ENCODE data around the gene RNF43.

RNF43 gene

DNA sequence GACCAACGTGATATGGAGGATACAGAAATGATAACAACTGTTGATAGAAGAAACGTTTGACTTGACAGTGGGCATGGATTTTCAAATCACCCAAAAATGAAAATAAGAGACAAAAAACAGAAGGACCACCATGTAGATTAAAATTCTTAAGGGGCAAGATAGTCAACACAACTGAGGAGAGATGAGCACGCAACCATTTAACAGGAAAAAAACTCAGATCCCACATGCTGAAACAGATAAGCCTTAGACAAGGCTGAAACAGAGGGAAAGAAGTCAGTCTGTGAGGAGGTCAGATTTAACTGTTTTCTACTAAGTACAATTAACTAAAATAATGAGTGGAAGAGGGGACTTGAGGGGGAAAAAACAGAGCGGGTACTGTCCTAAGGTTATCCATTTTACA is 21.2 kb downstream of the RNF43 start:
- no peaks in the 10 kb centered on the region for H3K27me3 ChIP-seq (ENCODE audit: control insufficient read depth in 1 of 2, insufficient read depth in 2 of 2, low read length in 2 of 2)
- peaks cover 60 to 66% of the 10 kb centered on the region in 2 donors for H3K4me1 ChIP-seq (ENCODE audit: control insufficient read depth in 1 of 2, insufficient read depth in 2 of 2, low read length in 2 of 2)
- H3K27ac ChIP-seq (ENCODE audit: low read depth, low read length): no peak overlapping the region
- no peaks in the 10 kb centered on the region for H3K36me3 ChIP-seq (ENCODE audit: control insufficient read depth in 1 of 2, insufficient read depth in 2 of 2, low read length in 2 of 2)
- H3K4me3 ChIP-seq (ENCODE audit: low read depth in 1 of 2, low read length in 2 of 2): no peak overlapping the region
- H3K9ac ChIP-seq (ENCODE audit: low read depth in 1 of 2, low read length in 2 of 2): no peak overlapping the region
- no peaks in the 10 kb centered on the region for H3K9me3 ChIP-seq (ENCODE audit: control insufficient read depth in 1 of 2, low read length in 2 of 2)

DNA sequence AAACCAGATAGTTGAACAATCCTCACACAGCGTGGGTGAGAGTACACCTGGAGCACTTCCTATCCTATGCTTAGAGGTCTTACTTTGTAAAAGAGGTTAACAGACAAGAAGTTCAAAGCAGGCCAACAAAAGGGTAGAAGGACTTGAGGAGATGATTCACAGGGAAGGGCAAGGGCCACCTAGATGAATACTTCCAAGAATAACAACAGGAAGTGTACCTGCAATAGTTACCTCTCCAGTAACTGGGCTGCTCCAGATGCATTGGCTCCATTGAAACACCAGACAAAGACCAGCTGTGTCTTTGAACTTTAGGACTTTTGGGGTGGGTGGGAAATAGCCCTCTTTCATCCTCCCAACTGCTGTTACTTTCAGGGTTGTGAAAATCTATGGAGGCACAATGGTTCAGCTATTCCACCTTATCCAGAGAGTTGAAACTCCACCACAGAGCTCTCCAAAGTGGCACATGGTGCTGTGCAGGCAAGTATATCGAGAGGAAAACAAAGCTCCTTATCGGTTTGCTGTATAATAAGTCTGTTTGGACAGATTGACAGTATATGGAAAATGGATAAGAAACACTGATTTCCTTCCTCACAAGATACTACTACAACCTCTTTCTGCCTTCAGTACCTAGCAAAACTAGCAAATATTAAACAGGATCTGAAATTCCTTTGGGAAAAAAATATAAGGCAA is 22.7 kb downstream of the RNF43 start:
- peak overlapping the region; percentile 15 for H3K27ac ChIP-seq (ENCODE audit: low read depth, low read length)
- peak overlapping the region; percentile 0 to 19 for H3K4me3 ChIP-seq (ENCODE audit: low read depth in 1 of 2, low read length in 2 of 2)
- H3K27me3 ChIP-seq (ENCODE audit: control insufficient read depth in 1 of 2, insufficient read depth in 2 of 2, low read length in 2 of 2): no peaks in the 10 kb centered on the region
- no peaks in the 10 kb centered on the region for H3K36me3 ChIP-seq (ENCODE audit: control insufficient read depth in 1 of 2, insufficient read depth in 2 of 2, low read length in 2 of 2)
- no peak overlapping the region for H3K9ac ChIP-seq (ENCODE audit: low read depth in 1 of 2, low read length in 2 of 2)
- H3K4me1 ChIP-seq (ENCODE audit: control insufficient read depth in 1 of 2, insufficient read depth in 2 of 2, low read length in 2 of 2): peaks cover 56 to 72% of the 10 kb centered on the region in 2 donors
- H3K9me3 ChIP-seq (ENCODE audit: control insufficient read depth in 1 of 2, low read length in 2 of 2): no peaks in the 10 kb centered on the region

DNA sequence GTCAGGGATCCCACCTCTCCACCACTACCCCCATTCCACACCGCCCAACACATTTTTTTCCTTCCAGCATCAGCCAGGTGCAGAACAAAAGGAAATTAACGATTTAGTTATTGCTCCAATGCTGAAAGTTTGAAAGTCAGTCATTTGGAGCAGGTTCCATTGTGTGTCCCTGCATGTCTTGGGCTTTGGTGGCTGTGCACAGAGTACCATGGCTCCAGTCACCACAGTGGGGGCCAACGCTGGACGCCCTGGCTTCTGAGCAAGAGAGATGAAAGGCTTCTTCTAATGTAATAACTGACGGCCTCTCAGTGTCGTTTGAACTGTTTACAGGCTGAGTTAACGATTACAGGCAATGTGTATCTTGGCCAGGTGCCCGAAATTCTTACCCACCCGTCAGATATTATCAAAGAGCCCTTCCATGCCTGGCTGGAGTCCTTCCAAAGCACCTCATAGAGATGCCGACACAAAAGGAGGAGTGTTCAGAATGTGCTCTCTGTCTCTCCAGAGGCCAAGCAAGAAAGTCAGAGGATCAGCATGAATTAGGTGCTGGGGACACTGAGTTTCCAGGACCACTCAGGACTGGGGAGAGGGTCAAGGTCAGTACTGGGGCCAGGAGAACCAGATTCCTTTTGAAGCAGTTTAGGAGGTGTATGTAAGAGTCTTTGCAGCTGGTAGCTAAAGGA is 25.9 kb downstream of the RNF43 start:
- Histone ChIP-seq H3K4me1 (ENCODE audit: control insufficient read depth in 1 of 2, insufficient read depth in 2 of 2, low read length in 2 of 2) (peaks cover 62 to 73% of the 10 kb centered on the region in 2 donors), H3K27ac (ENCODE audit: low read depth, low read length) (no peak overlapping the region), H3K9me3 (ENCODE audit: control insufficient read depth in 1 of 2, low read length in 2 of 2) (no peaks in the 10 kb centered on the region), H3K9ac (ENCODE audit: low read depth in 1 of 2, low read length in 2 of 2) (peak overlapping the region; percentile 8 to 17), H3K27me3 (ENCODE audit: control insufficient read depth in 1 of 2, insufficient read depth in 2 of 2, low read length in 2 of 2) (no peaks in the 10 kb centered on the region), H3K36me3 (ENCODE audit: control insufficient read depth in 1 of 2, insufficient read depth in 2 of 2, low read length in 2 of 2) (no peaks in the 10 kb centered on the region), H3K4me3 (ENCODE audit: low read depth in 1 of 2, low read length in 2 of 2) (peak overlapping the region; percentile 12 to 31)

DNA sequence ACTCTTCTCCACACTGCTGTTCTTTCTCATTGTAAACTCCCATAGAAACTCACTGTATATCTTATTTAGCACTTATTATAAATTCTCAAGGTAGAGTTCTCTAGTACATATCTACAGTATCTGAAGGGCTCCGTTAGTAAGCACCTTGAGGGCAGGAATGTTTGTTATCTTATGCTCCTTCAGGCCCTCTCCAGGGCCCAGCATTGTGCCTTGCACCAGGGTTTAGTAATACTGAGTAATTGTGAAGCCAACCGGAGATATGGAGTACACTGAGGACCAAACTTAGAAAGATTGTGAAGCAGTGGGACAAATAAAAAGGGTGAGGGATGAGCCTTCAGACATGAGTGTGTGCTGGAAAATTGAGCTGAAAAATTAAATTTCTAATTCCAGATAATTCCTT is 26.4 kb downstream of the RNF43 start:
- H3K36me3 ChIP-seq (ENCODE audit: control insufficient read depth in 1 of 2, insufficient read depth in 2 of 2, low read length in 2 of 2): no peaks in the 10 kb centered on the region
- peaks cover 57 to 68% of the 10 kb centered on the region in 2 donors for H3K4me1 ChIP-seq (ENCODE audit: control insufficient read depth in 1 of 2, insufficient read depth in 2 of 2, low read length in 2 of 2)
- no peaks in the 10 kb centered on the region for H3K9me3 ChIP-seq (ENCODE audit: control insufficient read depth in 1 of 2, low read length in 2 of 2)
- H3K9ac ChIP-seq (ENCODE audit: low read depth in 1 of 2, low read length in 2 of 2): peak overlapping the region in 1 of 2 donors; percentile 17
- no peak overlapping the region for H3K4me3 ChIP-seq (ENCODE audit: low read depth in 1 of 2, low read length in 2 of 2)
- no peak overlapping the region for H3K27ac ChIP-seq (ENCODE audit: low read depth, low read length)
- H3K27me3 ChIP-seq (ENCODE audit: control insufficient read depth in 1 of 2, insufficient read depth in 2 of 2, low read length in 2 of 2): no peaks in the 10 kb centered on the region

DNA sequence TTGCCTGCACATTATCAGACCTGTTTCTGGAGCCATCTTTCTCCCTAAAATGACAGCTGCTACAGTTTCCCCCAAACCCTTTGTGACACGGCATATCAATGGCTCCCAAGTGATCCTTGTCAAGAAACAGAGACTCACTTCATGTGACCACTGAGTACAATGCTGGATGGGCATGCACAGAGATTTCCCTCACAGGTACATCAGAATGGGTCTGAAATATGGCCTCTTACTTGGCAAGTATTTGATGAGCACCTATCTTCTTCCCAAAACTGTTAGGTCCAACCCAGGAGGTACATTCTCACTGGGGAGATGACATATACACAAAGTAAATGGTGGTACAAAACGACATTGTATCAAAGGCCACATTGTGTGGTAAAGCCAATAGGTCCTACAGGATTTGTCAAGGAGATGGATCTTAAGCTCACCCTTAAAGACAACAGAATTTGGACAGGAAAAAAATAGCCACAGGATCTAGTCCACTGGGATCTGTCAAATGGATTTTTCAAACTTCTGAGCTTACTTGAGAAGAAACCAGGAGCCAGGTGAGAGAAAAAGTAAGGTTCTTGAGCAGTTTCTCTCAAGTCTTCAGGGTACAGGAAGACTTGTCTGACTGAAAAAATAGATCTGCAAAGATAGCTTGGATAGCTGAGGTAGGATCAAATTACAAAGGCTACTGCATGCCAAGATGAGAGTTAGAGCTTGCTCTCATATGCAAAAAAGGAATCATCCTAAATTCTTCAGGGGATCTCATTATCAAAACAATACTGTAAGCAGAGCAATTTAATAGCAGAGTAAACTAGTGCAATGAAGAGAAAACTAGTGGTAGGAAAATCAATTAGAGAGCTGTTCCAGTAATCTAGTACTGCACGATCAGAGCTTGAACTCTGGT is 28.8 kb downstream of the RNF43 start:
- Histone ChIP-seq H3K4me3 (ENCODE audit: low read depth in 1 of 2, low read length in 2 of 2) (no peak overlapping the region), H3K9me3 (ENCODE audit: control insufficient read depth in 1 of 2, low read length in 2 of 2) (no peaks in the 10 kb centered on the region), H3K27me3 (ENCODE audit: control insufficient read depth in 1 of 2, insufficient read depth in 2 of 2, low read length in 2 of 2) (no peaks in the 10 kb centered on the region), H3K4me1 (ENCODE audit: control insufficient read depth in 1 of 2, insufficient read depth in 2 of 2, low read length in 2 of 2) (peaks cover 57 to 71% of the 10 kb centered on the region in 2 donors), H3K9ac (ENCODE audit: low read depth in 1 of 2, low read length in 2 of 2) (no peak overlapping the region), H3K27ac (ENCODE audit: low read depth, low read length) (no peak overlapping the region), H3K36me3 (ENCODE audit: control insufficient read depth in 1 of 2, insufficient read depth in 2 of 2, low read length in 2 of 2) (no peaks in the 10 kb centered on the region)

DNA sequence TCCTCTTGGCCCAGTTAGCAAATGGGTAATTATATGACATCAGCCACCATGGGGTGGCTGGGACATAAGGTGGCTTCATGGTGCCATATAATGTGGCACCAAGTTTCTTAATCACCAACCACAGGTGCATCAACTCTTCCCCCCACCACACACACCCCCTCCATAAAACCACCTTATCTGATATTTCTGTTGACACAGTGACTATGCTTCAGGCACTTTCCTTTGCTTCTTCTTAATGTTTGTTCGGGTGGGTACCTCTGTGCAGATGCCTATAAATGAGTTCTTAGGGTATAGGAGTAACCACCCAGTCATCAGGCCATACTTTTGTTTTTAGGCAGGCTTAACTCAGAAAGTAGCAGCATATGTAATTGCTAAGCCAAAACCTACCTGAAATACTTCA is 29.5 kb downstream of the RNF43 start:
- H3K27ac ChIP-seq (ENCODE audit: low read depth, low read length): no peak overlapping the region
- no peaks in the 10 kb centered on the region for H3K9me3 ChIP-seq (ENCODE audit: control insufficient read depth in 1 of 2, low read length in 2 of 2)
- H3K4me1 ChIP-seq (ENCODE audit: control insufficient read depth in 1 of 2, insufficient read depth in 2 of 2, low read length in 2 of 2): peaks cover 63 to 76% of the 10 kb centered on the region in 2 donors
- H3K36me3 ChIP-seq (ENCODE audit: control insufficient read depth in 1 of 2, insufficient read depth in 2 of 2, low read length in 2 of 2): no peaks in the 10 kb centered on the region
- no peak overlapping the region for H3K4me3 ChIP-seq (ENCODE audit: low read depth in 1 of 2, low read length in 2 of 2)
- no peak overlapping the region for H3K9ac ChIP-seq (ENCODE audit: low read depth in 1 of 2, low read length in 2 of 2)
- no peaks in the 10 kb centered on the region for H3K27me3 ChIP-seq (ENCODE audit: control insufficient read depth in 1 of 2, insufficient read depth in 2 of 2, low read length in 2 of 2)

DNA sequence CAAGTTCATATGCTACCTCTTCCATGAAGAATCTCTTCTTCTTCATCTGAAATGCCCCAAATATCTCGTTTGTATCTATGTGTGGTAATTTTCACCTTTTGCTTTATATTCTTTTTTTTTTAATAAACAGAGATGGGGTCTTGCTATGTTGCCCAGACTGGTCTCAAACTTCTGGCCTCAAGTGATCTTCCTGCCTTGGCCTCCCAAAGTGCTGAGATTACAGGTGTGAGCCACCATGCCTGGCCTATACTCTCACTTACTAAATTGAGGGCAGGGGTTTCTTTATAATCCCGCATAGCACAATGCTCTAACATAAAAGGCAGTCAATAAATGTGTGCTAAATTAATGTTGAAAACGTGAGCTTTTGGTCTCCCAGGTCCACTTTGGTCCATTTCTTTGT is 30.6 kb downstream of the RNF43 start:
- Histone ChIP-seq H3K27ac (ENCODE audit: low read depth, low read length) (no peak overlapping the region), H3K27me3 (ENCODE audit: control insufficient read depth in 1 of 2, insufficient read depth in 2 of 2, low read length in 2 of 2) (no peaks in the 10 kb centered on the region), H3K4me3 (ENCODE audit: low read depth in 1 of 2, low read length in 2 of 2) (no peak overlapping the region), H3K36me3 (ENCODE audit: control insufficient read depth in 1 of 2, insufficient read depth in 2 of 2, low read length in 2 of 2) (no peaks in the 10 kb centered on the region), H3K9ac (ENCODE audit: low read depth in 1 of 2, low read length in 2 of 2) (no peak overlapping the region), H3K4me1 (ENCODE audit: control insufficient read depth in 1 of 2, insufficient read depth in 2 of 2, low read length in 2 of 2) (peaks cover 72 to 77% of the 10 kb centered on the region in 2 donors), H3K9me3 (ENCODE audit: control insufficient read depth in 1 of 2, low read length in 2 of 2) (no peaks in the 10 kb centered on the region)

DNA sequence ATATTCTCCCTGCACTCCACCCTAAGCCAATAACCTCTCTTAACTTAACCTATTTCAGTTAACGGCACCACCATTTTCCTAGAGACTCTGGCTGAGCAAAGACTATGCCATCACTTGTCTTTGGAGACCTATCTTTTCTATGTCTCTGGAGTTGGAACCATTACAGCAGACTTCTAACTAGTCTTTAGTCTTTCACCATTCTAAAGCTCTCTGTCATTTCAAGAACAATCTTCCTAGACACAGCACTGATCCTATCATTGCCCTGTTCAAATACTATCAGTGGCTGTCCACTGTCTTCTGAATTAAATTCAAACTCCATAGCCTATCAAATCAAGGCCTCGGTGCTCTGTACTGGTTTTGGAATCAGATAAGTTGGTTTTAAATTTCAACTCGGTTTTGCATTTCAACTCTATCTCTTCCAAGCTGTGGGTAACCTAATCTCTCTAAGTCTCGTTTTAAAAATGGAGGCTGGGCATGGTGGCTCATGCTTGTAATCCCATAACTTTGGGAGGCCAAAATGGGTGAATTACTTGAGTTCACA is 31.9 kb downstream of the RNF43 start:
- no peak overlapping the region for H3K4me3 ChIP-seq (ENCODE audit: low read depth in 1 of 2, low read length in 2 of 2)
- no peaks in the 10 kb centered on the region for H3K27me3 ChIP-seq (ENCODE audit: control insufficient read depth in 1 of 2, insufficient read depth in 2 of 2, low read length in 2 of 2)
- H3K27ac ChIP-seq (ENCODE audit: low read depth, low read length): no peak overlapping the region
- peaks cover 75 to 78% of the 10 kb centered on the region in 2 donors for H3K4me1 ChIP-seq (ENCODE audit: control insufficient read depth in 1 of 2, insufficient read depth in 2 of 2, low read length in 2 of 2)
- H3K9ac ChIP-seq (ENCODE audit: low read depth in 1 of 2, low read length in 2 of 2): no peak overlapping the region
- H3K36me3 ChIP-seq (ENCODE audit: control insufficient read depth in 1 of 2, insufficient read depth in 2 of 2, low read length in 2 of 2): no peaks in the 10 kb centered on the region
- no peaks in the 10 kb centered on the region for H3K9me3 ChIP-seq (ENCODE audit: control insufficient read depth in 1 of 2, low read length in 2 of 2)

DNA sequence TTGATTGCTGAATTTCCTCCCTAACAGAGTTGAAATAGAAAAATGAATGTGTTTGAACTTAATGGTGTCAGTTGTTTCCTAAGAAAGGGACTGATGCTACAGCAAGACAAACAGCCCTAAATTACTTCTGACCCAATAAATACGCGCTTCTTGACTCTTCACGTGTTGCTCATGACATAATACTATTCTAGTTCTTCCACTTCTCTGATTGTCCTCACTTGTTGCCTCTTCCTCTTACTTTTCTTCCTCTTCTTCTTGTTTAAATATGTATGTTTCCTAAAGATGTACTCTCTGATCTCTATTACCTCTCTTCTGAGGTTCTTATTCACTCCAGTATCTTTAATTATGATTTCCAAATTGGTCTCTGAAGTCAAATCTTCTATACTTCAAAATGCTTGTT is 32.4 kb downstream of the RNF43 start:
- no peak overlapping the region for H3K27ac ChIP-seq (ENCODE audit: low read depth, low read length)
- peaks cover 73 to 79% of the 10 kb centered on the region in 2 donors for H3K4me1 ChIP-seq (ENCODE audit: control insufficient read depth in 1 of 2, insufficient read depth in 2 of 2, low read length in 2 of 2)
- H3K9ac ChIP-seq (ENCODE audit: low read depth in 1 of 2, low read length in 2 of 2): no peak overlapping the region
- no peak overlapping the region for H3K4me3 ChIP-seq (ENCODE audit: low read depth in 1 of 2, low read length in 2 of 2)
- H3K9me3 ChIP-seq (ENCODE audit: control insufficient read depth in 1 of 2, low read length in 2 of 2): no peaks in the 10 kb centered on the region
- no peaks in the 10 kb centered on the region for H3K27me3 ChIP-seq (ENCODE audit: control insufficient read depth in 1 of 2, insufficient read depth in 2 of 2, low read length in 2 of 2)
- no peaks in the 10 kb centered on the region for H3K36me3 ChIP-seq (ENCODE audit: control insufficient read depth in 1 of 2, insufficient read depth in 2 of 2, low read length in 2 of 2)
